ENCODE results near the gene PLXNA4. TPM values are rescaled to one million over a fixed set of nuclear protein-coding genes. Genes with fewer than 3 reads are reported as not detected.

The PLXNA4 gene
- total RNA-seq, 1 donor from 2014 or later, result 3.3 TPM

DNA sequence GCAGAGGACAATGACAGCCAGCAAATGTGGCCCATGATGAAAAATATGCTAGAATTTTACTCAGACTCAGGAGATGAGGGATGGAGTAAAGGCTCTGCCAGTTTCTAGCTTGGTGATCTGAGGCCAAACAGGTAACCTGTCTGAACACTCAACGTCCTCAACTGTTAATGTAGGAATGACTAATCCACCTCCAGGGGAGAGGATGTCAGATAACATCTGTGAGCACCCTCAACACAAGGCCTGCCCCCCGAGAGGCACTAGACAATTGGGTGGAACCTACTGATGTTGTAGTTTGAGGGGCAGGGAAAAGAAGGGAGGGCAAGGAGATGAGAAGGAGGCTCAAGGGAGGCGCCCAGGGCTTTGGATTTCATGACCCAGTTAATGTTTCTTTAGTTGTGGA, 445.1 kb downstream of the PLXNA4 start:
- H2AFZ ChIP-seq (ENCODE audit: low read depth, low read length), result no peak overlapping the region

DNA sequence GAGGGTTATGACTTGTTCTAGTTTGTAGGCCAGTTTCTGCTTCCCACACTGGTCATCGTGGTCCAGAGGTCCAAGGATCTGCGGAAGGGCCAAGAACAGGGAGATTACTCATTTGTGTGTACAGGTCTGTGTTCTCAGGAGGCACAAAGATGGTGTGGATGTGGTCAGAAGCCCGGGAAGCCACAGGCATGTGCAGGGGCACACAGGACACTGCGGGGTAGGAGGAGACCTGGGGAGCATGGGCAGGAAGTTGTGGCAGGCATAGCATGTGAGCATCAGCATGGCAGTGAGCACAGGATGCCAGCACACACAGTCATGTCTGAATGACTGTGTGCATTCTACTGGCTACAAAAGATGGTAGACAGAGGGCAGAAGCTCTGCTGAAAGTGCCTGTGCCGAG, 445.8 kb downstream of the PLXNA4 start:
- Mint-ChIP-seq H3K9me3 (ENCODE audit: unreplicated experiment) (peaks cover 9% of the 10 kb centered on the region), H3K36me3 (ENCODE audit: low read depth, unreplicated experiment) (peaks cover 9% of the 10 kb centered on the region), H3K27ac (ENCODE audit: unreplicated experiment) (no peak overlapping the region), H3K4me1 (ENCODE audit: low read depth, unreplicated experiment) (peaks cover 9% of the 10 kb centered on the region), H3K4me3 (ENCODE audit: unreplicated experiment) (no peak overlapping the region), H3K27me3 (ENCODE audit: low read depth, unreplicated experiment) (peaks cover 26% of the 10 kb centered on the region)
- Histone ChIP-seq H4K20me1 (ENCODE audit: insufficient read depth, low read length) (no peaks in the 10 kb centered on the region), H3K79me2 (ENCODE audit: insufficient read depth, low read length) (no peaks in the 10 kb centered on the region), H3K36me3 (ENCODE audit: insufficient read depth, low read length) (peaks cover 3% of the 10 kb centered on the region), H3K9me3 (ENCODE audit: insufficient read depth, low read depth, low read length) (no peaks in the 10 kb centered on the region), H3K4me3 (ENCODE audit: insufficient read depth, low read depth, low read length) (no peak overlapping the region), H3K4me1 (ENCODE audit: insufficient read depth, low read length) (peaks cover 7% of the 10 kb centered on the region), H3K27me3 (ENCODE audit: insufficient read depth, low read length) (no peaks in the 10 kb centered on the region), H3K9ac (ENCODE audit: low read length) (no peak overlapping the region), H3K4me2 (ENCODE audit: low read length) (peak overlapping the region; percentile 3), H2AFZ (ENCODE audit: low read depth, low read length) (no peak overlapping the region), H3K27ac (ENCODE audit: low read depth, low read length) (no peak overlapping the region)
- peak; percentile 53 for DNase-seq (ENCODE audit: low read depth)
- no peak for FAIRE-seq
- TF ChIP-seq EZH2 (IDR thresholded peaks at IDR 0.05; ENCODE audit: insufficient read depth, low read length) (no peak), CTCF (IDR thresholded peaks at IDR 0.05; ENCODE audit: insufficient read depth, low read depth, low read length) (no peak)

More for the DNA sequence above, 445.1 kb downstream of the PLXNA4 start:
- no peak overlapping the region for H3K27ac ChIP-seq (ENCODE audit: low read depth, low read length)
- H3K36me3 Mint-ChIP-seq (ENCODE audit: low read depth, unreplicated experiment), result peaks cover 9% of the 10 kb centered on the region
- DNase-seq (ENCODE audit: low read depth) (no peak), FAIRE-seq (no peak)
- H3K4me1 ChIP-seq (ENCODE audit: insufficient read depth, low read length), result peaks cover 7% of the 10 kb centered on the region
- H3K36me3 ChIP-seq (ENCODE audit: insufficient read depth, low read length), result peaks cover 3% of the 10 kb centered on the region
- no peaks in the 10 kb centered on the region for H3K9me3 ChIP-seq (ENCODE audit: insufficient read depth, low read depth, low read length)
- no peak overlapping the region for H3K27ac Mint-ChIP-seq (ENCODE audit: unreplicated experiment)
- H4K20me1 ChIP-seq (ENCODE audit: insufficient read depth, low read length), result no peaks in the 10 kb centered on the region
- H3K4me3 ChIP-seq (ENCODE audit: insufficient read depth, low read depth, low read length), result no peak overlapping the region
- no peaks in the 10 kb centered on the region for H3K27me3 ChIP-seq (ENCODE audit: insufficient read depth, low read length)
- H3K4me1 Mint-ChIP-seq (ENCODE audit: low read depth, unreplicated experiment), result peaks cover 12% of the 10 kb centered on the region
- peaks cover 21% of the 10 kb centered on the region for H3K27me3 Mint-ChIP-seq (ENCODE audit: low read depth, unreplicated experiment)
- H3K4me3 Mint-ChIP-seq (ENCODE audit: unreplicated experiment), result no peak overlapping the region
- no peak overlapping the region for H3K4me2 ChIP-seq (ENCODE audit: low read length)
- peaks cover 9% of the 10 kb centered on the region for H3K9me3 Mint-ChIP-seq (ENCODE audit: unreplicated experiment)
- H3K9ac ChIP-seq (ENCODE audit: low read length), result no peak overlapping the region
- H3K79me2 ChIP-seq (ENCODE audit: insufficient read depth, low read length), result no peaks in the 10 kb centered on the region
- TF ChIP-seq CTCF (IDR thresholded peaks at IDR 0.05; ENCODE audit: insufficient read depth, low read depth, low read length), result no peak
- no peak for TF ChIP-seq EZH2 (IDR thresholded peaks at IDR 0.05; ENCODE audit: insufficient read depth, low read length)

GRCh38 chr7:132125872-132126595, 450.2 kb downstream of the PLXNA4 start:
- Histone ChIP-seq H3K79me2 (ENCODE audit: insufficient read depth, low read length) (no peaks in the 10 kb centered on the region), H2AFZ (ENCODE audit: low read depth, low read length) (no peak overlapping the region), H4K20me1 (ENCODE audit: insufficient read depth, low read length) (no peaks in the 10 kb centered on the region), H3K4me2 (ENCODE audit: low read length) (no peak overlapping the region), H3K36me3 (ENCODE audit: insufficient read depth, low read length) (peaks cover 3% of the 10 kb centered on the region), H3K4me3 (ENCODE audit: insufficient read depth, low read depth, low read length) (no peak overlapping the region), H3K9ac (ENCODE audit: low read length) (no peak overlapping the region), H3K27ac (ENCODE audit: low read depth, low read length) (no peak overlapping the region), H3K4me1 (ENCODE audit: insufficient read depth, low read length) (peaks cover 7% of the 10 kb centered on the region), H3K9me3 (ENCODE audit: insufficient read depth, low read depth, low read length) (no peaks in the 10 kb centered on the region), H3K27me3 (ENCODE audit: insufficient read depth, low read length) (peaks cover 2% of the 10 kb centered on the region)
- TF ChIP-seq EZH2 (IDR thresholded peaks at IDR 0.05; ENCODE audit: insufficient read depth, low read length), result no peak
- TF ChIP-seq CTCF (IDR thresholded peaks at IDR 0.05; ENCODE audit: insufficient read depth, low read depth, low read length), result no peak
- Mint-ChIP-seq H3K9me3 (ENCODE audit: unreplicated experiment) (peaks cover 9% of the 10 kb centered on the region), H3K27ac (ENCODE audit: unreplicated experiment) (no peak overlapping the region), H3K4me1 (ENCODE audit: low read depth, unreplicated experiment) (peaks cover 9% of the 10 kb centered on the region), H3K4me3 (ENCODE audit: unreplicated experiment) (no peak overlapping the region), H3K36me3 (ENCODE audit: low read depth, unreplicated experiment) (peaks cover 8% of the 10 kb centered on the region), H3K27me3 (ENCODE audit: low read depth, unreplicated experiment) (peaks cover 36% of the 10 kb centered on the region)
- FAIRE-seq, result no peak
- DNase-seq (ENCODE audit: low read depth), result no peak

All from astrocyte (in vitro differentiated cells and primary cell).